Measurements from ENCODE around the gene ZNG1A.
"Not testable (repeated sequence)": the region's sequence is repeated elsewhere in the genome, so short reads cannot be mapped to it uniquely, and the experiment has no call there.

The ZNG1A gene

DNA sequence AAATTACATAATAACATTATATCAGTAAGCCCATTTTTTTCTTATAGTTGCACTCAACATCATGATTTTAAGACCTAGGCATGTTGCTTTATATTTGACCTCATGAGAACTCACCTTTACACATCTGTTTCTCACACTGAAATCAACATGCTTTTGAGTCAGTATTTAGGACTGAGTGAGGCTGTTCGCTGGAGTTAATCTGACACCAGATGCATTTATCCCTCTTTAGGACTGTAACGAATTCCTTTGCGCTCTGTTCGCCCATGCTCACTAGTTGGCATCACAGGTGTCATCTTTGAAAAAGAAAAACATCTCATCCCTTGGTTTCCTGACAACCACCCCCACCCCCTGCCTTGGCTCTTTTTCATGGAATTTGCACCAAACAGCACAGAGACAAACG is 84.9 kb downstream of the ZNG1A start:
- DNase-seq: not testable (repeated sequence)

DNA sequence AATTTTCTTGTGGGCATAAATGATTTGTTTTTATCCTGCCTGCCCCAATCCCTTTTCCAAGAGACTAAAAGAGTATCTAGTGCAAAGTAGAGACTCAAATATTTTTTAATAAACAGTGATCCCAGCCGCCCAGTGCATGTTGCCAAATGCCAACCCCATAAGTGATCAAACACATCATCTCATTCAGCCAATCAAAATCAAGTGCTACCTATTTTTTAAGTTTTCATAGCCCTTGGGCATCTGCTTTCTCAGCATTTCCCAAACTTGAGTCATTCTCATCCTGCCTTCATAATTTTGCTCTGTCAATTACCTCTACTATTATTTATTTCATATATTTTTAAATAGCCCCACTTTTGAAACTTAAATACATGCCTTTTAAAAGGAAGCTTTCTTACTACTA is 88.0 kb downstream of the ZNG1A start:
- not testable (repeated sequence) for DNase-seq

DNA sequence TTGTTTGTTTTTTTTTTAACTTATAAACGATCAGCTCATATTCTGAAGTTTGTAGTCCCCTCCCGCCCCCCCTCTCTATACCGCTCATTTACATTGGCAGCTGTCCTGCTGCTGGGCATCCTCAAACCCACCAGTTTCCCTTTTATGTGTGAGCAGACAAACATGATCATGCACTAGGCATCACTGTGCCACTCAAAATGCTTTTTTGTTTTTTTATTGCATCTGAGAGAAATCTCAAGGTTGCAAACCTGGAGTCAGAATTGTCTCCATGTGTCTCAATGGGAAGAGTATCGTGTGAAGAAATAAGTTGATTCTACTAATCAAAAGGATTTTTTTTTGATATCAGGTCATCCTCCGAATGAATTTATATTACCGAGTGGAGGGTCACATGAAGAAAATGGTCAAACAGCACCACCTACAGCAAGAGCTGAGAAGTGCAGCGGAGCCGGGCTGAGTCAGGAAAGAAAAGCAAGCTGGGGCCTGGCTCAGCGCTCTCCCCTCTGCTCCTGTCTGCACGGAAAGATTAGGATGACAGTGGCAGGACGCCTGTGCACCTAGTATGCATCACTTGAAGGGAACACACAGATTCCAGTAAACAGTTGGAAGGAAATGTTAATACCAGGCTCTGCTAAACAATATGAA is 90.3 kb downstream of the ZNG1A start:
- not testable (repeated sequence) for DNase-seq

DNA sequence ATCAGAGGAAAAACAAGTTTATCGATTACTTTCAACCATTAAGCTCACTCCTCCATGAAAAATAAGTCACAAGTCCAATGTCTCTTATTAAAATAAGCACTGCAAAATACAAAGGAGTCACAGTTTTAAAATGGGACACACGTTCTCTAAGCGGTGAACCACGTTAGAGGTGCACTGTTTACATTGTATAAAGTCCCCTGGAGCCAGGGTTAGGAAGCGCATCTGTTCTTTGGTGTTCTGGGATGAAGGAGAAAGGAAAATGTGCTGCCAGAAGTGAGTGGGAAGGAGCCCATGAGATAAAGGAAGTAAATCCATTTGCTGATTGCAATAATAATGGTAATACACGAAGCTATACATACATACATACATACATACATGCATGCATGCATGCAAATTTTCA is 91.0 kb downstream of the ZNG1A start:
- not testable (repeated sequence) for DNase-seq

DNA sequence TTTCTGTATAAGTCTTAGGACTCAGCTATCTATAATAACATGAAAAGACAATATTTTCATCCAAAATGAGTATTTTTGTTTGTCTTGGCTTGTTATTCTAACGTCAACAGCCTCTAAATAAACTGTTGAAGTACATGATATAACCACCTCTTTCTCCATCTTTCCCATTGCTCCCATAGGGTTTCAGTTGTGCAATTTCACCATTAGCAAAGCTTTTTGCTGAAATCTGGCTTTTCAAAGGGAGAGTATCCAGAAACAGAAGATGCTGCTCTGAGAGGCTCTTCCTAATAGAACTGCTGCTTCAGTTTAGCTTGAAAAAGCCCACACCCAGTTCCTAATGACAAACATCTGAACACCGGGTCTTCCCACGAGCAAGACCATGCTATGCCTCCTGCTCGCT is 91.8 kb downstream of the ZNG1A start:
- not testable (repeated sequence) for DNase-seq

DNA sequence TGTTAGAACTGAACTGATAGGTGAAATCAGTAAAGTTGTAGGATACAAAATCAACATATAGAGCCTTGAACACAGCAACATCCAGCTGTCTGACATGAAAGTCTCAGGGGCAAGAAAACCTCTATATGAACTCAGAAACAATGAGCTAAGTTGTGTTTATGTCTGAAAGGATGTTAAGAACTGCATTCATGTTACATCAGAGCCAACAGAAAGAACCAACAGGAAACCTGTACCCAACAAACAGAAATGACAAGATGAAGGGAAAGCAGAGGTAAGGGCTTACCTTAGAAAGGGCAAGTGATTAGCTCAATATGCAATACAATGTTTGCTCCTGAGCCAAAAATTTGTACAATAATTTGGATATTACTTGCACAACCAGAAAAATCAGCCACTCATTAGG is 92.2 kb downstream of the ZNG1A start:
- not testable (repeated sequence) for DNase-seq

DNA sequence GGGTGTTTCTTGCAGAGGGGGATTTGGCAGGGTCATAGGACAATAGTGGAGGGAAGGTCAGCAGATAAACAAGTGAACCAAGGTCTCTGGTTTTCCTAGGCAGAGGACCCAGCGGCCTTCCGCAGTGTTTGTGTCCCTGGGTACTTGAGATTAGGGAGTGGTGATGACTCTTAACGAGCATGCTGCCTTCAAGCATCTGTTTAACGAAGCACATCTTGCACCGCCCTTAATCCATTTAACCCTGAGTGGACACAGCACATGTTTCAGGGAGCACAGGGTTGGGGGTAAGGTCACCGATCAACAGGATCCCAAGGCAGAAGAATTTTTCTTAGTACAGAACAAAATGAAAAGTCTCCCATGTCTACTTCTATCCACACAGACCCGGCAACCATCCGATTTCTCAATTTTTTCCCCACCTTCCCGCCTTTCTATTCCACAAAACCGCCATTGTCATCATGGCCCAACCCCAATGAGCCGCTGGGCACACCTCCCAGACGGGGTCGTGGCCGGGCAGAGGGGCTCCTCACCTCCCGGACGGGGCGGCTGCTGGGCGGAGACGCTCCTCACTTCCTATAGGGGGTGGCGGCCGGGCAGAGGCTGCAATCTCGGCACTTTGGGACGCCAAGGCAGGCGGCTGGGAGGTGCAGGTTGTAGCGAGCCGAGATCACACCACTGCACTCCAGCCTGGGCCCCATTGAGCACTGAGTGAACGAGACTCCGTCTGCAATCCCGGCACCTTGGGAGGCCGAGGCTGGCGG is 95.7 kb downstream of the ZNG1A start:
- DNase-seq: not testable (repeated sequence)

DNA sequence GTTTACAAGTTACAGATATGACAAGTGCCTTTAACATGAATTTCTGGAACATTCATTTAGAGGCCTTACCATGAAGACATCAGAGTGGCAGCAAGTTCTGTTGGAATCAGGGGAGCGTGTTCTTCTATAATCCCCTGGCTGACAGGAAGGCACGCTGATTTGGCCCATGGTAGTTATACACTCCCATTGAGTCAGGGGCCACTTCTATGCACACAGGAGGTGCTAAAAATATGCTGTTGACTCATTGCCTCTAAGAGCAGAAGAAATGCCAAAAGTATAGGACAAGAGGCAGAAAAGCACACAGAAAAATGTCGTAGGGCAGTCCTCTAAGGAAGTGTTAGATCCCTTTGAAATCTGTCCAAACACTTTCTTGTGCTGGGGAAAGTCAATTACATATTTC is 100.5 kb downstream of the ZNG1A start:
- not testable (repeated sequence) for DNase-seq

DNA sequence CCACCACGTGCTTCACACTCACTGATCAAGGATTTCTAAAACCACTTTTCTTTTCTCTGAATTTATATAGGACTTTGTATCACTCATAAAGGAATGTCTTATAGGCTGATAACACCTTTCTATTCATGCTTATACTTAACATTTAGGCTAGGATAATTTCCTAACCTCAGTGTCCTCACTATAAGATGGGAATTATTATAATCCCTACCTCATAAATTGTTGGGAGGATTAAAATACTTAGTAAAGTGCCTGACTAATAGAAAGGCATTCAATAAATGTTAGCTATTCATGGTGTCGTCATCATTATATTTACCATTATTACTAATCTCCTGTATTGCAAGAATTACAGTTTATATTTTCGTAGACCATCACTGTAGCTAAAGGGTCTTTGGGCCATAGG is 102.5 kb downstream of the ZNG1A start:
- DNase-seq: not testable (repeated sequence)

DNA sequence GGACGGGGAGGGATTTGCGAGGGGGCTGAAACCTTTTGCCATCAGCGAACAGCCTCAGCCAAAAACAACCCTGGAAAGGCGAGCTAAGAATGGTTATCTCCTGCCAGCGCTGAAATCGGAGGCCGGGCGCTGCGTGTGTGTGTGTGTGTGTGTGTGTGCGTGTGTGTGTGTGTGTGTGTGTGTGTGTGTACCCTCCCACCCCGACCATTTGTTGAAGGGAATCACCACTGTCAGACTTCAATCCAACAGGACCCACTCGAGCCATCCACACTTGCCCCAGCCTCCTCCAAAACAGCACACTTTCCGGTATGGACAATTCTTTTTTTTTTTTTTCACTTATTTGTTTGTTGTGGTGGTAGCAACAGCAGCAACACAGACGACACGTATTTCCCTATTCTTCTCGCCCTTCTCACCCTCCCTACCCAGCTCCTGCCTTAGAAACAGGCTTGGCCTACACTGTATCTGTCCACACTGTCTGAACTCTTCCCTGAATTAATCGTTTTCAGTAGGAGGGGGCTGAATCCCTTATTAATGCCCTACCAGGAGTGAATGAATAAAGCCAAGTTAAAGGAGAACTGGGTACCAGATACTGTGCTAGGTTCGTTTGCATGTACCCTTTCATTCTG is 104.8 kb downstream of the ZNG1A start:
- not testable (repeated sequence) for DNase-seq

DNA sequence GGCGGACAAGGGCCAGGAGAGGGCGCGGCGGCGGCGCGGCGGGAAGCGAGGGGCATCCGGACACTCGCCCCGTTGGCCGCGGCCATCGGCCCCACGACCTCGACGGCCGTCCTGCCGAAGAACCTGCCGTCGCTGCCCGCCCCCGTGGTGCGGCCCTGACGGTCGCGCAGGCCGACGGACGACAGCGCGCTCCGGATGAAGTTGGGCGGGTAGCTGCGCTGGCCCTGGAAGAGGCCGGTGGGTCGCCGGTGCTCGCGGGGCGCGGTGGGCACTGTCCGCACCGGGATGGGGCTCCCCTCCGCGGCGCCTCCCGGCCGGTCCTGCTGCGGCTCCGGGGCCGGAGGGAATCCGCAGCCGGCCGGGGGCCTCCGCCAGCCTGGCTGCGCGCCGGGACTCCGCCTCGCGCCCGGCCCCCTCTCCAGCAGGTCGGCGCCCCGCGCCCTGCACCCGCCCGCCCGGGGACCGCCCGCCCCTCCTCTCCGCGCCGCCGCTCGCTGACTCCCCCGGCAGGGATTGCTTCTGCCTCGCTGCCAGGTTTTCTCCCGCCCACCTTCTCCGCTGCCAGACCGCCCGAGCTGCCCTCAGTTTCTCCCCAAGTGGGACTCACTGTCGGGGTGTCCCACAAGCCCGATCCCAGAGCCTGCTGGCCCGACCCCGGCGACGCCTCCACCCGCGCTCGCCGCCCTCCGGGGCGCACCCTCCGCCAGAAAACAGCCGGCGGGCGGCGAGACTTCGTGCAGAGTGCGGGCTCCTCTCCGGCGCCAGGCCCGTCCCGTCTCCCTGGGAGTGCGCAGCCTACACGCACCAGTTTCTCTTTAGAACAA is 105.6 kb downstream of the ZNG1A start:
- DNase-seq: not testable (repeated sequence)
